Germinal center (tissue), 1 donor: ENCODE results near the gene DLG5.

Source experiments
- DNase-seq: peaks from one replicate; pipeline ENCODE4 v3.0.0; 2012; ENCODE audit warnings: mixed read lengths, low spot score

The DLG5 gene

DNA sequence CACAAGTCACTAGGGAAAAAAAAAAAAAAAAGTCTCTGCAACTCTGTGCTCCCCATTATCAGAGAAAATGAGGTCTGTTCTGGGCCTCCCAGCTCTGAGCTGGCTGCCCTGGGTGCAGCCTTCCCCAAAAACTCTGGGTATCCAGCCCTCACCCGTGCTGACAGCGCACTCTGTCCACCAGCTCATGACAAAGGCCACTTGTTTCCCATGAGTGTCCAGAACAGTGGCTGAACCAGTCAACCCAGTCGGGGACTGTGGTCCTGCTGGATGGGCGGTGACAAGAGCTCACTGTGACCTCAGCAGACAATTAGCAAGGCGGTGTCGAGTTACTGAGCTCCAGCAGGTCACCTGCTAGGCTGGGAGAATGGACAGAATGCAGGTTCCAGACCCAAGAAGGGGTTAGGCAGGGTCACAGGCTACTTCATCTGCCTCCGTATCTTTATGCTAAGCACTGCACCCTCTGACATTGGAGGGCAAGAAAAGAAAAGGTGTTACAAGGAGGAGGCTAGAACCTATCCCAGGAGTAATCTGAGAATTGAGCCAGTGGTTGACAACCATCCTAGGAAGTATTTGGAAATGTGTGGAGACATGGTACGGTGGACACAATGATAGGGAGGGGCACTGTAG, 37.2 kb downstream of the DLG5 start:
- DNase-seq = no peak

GRCh38 chr10:77888356-77888703, 38.2 kb downstream of the DLG5 start:
- no peak for DNase-seq

GRCh38 chr10:77887631-77888355, 38.8 kb downstream of the DLG5 start:
- no peak for DNase-seq

- no peak for DNase-seq
Measured at GRCh38 chr10:77886795-77887355, 39.7 kb downstream of the DLG5 start.

- no peak for DNase-seq
Measured at GRCh38 chr10:77884181-77884580, 42.4 kb downstream of the DLG5 start.

- DNase-seq = no peak
Measured at GRCh38 chr10:77881636-77882035, 44.9 kb downstream of the DLG5 start.

DNA sequence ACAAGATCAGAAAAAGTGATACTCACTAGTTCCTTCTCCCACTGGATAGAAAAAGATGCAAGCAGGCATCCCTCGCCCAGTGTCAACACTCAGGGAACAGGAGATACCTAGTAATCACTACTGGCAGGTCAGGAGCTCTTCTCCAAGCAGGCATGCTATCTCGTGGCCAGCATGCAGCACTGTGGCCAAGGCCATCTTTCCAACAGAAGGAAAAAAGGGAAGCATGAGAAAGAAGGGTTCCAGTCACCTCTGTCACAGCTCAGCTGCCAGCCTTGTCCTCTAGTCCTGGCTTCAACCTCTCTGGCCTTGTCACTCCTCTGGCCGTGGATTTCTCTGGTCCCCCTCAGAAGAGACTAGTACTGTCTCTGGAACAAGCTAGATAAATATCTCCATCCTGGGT, 45.3 kb downstream of the DLG5 start:
- DNase-seq = no peak

GRCh38 chr10:77879710-77880109, 46.8 kb downstream of the DLG5 start:
- DNase-seq = no peak

- no peak for DNase-seq
Measured at GRCh38 chr10:77879065-77879464, 47.5 kb downstream of the DLG5 start.

DNA sequence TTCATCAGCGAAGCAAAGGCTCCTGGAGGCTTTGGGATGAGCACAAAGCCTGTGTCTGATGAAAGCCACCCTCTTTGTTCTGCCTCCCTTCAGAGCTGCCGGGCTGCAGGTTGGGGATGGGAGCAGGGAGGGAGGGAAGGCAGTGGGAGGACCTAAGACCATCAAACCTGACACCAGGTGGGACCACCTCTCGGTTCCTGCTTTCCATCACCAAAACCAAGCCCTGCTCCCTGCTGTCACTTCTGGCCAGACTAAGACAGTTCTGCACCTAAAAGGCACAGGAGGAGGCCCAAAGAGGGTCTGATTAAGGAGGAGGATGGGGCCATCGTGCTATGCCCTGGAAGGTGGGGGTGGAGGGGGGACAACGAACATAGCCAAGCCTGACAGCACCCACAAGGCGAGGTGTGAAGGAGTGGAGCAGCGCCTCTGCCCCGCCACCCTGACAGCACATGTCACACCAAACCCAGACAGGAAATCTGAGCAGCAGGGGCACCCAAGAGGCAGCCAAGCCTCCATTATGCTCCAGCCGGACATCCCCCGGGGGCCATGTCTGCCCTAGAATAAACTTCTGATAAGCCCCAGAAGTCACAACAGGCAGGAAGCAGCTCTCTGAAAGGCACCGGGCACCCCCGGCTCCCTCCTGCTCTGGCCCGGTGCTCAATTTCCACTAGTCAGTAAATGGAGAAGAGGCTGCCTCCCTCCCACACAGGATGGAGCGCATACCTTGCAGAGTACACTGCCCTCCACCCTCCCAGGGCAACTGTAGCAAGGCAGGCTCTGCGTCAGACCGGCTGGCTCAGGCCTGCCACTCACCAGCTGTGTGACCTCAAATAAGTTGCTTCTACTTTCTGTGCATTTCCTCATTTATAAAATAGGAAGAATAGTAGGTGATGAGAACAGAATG, 48.9 kb downstream of the DLG5 start:
- peak; percentile 81 for DNase-seq

GRCh38 chr10:77875730-77876129, 50.8 kb downstream of the DLG5 start:
- no peak for DNase-seq

- no peak for DNase-seq
Measured at GRCh38 chr10:77874872-77875271, 51.7 kb downstream of the DLG5 start.

GRCh38 chr10:77873536-77874380, 52.8 kb downstream of the DLG5 start:
- DNase-seq = peak; percentile 73

DNA sequence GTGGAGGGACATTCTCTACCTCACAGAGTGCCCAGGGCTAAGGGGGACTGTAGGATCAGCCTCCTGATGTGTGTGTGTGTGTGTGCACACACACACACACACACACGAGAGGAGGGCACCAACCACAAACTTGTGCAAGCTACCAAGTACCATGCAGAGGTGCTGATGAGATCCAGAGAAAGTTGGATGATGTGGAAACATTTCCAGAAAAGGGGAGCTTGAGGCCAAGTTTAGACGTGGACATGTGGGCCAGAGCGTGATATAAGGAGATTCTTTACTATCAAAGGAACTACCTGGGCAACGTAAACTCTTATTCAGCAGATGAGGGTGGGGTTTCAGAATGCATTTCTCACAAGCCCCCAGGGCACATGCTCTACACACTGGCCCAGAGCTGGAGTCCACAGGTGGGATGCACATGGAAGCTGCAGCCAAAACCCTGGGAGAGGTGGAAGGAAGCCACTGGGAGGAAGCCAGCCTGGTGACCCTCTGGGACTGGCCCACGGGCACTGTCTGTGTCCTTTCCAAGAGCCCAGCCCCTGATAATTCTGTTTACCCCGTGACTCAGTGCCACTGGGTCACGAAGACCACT, 53.5 kb downstream of the DLG5 start:
- no peak for DNase-seq

GRCh38 chr10:77872151-77872946, 54.2 kb downstream of the DLG5 start:
- DNase-seq = no peak

DNA sequence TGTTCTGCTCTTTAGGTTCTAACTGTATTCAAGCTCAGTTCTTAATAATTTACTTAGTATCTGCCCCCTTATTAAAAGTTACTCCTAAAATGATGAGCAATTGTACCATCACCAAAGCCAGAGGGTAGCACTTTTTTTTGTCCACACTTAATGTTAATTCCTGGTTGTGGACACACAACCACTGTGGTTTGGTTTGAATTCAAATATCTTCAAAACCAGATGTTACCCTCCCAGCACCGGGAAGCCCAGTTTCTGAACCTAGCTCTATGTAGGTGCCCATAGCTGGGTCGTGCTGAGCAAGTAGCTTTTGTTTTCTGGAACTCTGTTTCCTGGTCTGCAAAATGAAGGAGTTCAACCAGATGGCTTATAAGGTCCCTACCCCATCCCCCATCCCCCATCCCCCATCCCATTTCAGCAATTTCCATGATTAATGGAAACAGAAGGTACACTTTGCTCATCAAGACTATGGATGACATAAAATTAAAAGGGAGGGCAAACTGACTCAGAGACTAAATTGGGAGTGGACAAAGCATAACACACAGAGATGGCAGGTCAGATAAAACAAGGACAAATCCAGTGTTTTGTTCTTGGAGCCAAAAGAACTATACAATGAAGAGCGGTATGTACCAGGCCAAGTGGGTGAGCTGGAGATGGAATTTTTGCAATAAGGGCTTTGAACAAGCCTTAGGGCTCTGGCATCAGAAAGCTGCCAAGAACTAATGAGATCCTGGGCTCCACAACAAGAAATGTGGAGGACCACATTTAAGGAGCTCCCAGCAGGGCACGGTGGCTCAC, 56.7 kb downstream of the DLG5 start:
- DNase-seq = no peak

DNA sequence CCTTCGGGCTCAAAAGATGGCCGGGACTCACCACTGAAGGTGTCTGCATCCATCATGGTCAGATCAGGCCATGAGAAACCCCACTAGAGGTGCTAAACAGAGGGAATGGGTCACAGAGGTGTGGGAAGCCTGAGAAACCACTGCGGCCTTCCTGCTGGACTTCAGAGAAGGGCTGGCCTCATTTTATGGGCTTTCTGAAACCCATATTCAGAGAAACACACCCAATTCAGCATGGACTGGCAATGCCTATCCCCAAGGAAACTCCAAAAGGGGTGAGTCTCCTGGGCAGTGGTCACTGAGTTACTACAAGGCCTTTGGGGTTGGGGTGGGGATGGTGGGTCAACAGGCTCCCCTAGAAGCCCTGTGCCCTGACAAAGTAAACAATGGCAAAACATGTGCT, 58.0 kb downstream of the DLG5 start:
- no peak for DNase-seq

GRCh38 chr10:77867124-77867719, 59.3 kb downstream of the DLG5 start:
- no peak for DNase-seq

DNA sequence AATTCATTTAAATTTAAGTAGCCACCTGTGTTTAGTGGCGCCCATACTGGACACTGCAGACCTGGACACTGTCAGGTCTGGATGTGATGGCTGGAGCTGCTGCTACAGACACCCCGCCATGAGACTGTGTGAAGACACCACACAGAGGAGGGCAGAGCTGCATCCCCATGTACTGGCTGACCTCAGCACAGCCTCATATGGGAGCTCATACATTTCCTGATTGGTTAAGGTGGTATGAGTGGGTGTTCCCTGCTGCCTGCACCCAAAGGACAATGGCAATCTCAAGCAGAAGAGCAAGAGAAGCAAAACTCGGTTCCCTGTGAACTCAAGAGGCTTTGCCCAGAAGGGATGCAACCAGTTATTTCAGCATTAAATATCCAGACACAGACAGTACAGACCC, 60.0 kb downstream of the DLG5 start:
- DNase-seq = no peak
